Measurements from ENCODE around the gene GFRA1. TPM values are rescaled to one million over a fixed set of nuclear protein-coding genes. Genes with fewer than 3 reads are reported as not detected.

The GFRA1 gene
- polyA plus RNA-seq, 1 of the 3 experiments (the other 2 are of a cell fraction), result 1.6 TPM

DNA sequence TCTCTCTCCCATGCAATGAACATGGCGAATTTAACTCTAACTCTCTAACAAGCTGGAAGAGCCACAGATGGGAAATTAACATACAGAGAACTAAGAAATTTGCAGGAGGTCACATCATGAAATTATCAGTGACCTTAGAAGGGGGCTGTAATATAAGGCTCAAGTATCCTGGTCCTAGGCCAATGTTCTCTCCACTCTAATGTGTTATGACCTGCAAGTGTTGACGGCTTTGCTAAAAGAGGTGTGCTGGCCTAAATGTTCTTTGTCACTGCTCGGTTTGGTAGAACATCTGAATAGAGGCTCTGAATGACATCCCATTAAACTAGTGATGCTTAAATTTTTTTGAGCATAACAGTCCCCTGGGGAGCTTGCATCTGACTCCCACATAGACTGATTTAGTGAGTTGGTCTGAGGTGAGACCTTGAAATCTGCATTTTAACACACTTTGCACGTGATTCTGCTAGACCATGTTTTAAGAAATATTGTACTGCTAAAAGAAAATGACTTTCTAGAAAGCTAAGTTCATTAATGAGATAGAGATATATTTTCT, 129.3 kb downstream of the GFRA1 start:
- H3K79me2 ChIP-seq (ENCODE audit: insufficient read depth), result no peaks in the 10 kb centered on the region
- H3K9me3 ChIP-seq, result no peaks in the 10 kb centered on the region
- no peaks in the 10 kb centered on the region for H4K20me1 ChIP-seq (ENCODE audit: insufficient read depth)
- H3K9ac ChIP-seq, result no peak overlapping the region
- no peaks in the 10 kb centered on the region for H3K27me3 ChIP-seq (ENCODE audit: insufficient read depth)
- no peaks in the 10 kb centered on the region for H3K9me2 ChIP-seq
- TF ChIP-seq, protein P1, sequence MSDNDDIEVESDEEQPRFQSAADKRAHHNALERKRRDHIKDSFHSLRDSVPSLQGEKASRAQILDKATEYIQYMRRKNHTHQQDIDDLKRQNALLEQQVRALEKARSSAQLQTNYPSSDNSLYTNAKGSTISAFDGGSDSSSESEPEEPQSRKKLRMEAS (IDR thresholded peaks at IDR 0.05; ENCODE audit: low read depth), result no peak
- no peak for TF ChIP-seq RXRA (IDR thresholded peaks at IDR 0.05; ENCODE audit: borderline replicate concordance, low read depth)
- TF ChIP-seq, protein P2, sequence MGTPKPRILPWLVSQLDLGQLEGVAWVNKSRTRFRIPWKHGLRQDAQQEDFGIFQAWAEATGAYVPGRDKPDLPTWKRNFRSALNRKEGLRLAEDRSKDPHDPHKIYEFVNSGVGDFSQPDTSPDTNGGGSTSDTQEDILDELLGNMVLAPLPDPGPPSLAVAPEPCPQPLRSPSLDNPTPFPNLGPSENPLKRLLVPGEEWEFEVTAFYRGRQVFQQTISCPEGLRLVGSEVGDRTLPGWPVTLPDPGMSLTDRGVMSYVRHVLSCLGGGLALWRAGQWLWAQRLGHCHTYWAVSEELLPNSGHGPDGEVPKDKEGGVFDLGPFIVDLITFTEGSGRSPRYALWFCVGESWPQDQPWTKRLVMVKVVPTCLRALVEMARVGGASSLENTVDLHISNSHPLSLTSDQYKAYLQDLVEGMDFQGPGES (IDR thresholded peaks at IDR 0.05; ENCODE audit: low read depth, low read length), result no peak
- TF ChIP-seq EP300 (IDR thresholded peaks at IDR 0.05; ENCODE audit: borderline replicate concordance in 1 of 2, low read depth in 1 of 2, low read length in 1 of 2), result no peak
- TF ChIP-seq FOSL2 (IDR thresholded peaks at IDR 0.05; ENCODE audit: borderline replicate concordance, low read depth), result no peak
- no peak for TF ChIP-seq EZH2phosphoT487 (IDR thresholded peaks at IDR 0.05; ENCODE audit: borderline replicate concordance, low read depth)
- TF ChIP-seq RFX5 (IDR thresholded peaks at IDR 0.05; ENCODE audit: low read length), result no peak
- no peak for TF ChIP-seq GABPA (IDR thresholded peaks at IDR 0.05; ENCODE audit: low read depth)
- TF ChIP-seq MXI1 (IDR thresholded peaks at IDR 0.05; ENCODE audit: low read depth, low read length), result no peak
- TF ChIP-seq MEF2A (IDR thresholded peaks at IDR 0.05; ENCODE audit: borderline replicate concordance, low read depth), result no peak
- no peaks in the 10 kb centered on the region for H3K4me1 ChIP-seq (ENCODE audit: control insufficient read depth in 1 of 2, insufficient read depth in 2 of 2, low read depth in 1 of 2, low read length in 1 of 2)
- CTCF ChIA-PET, result no interaction called here
- POLR2A ChIA-PET, result no interaction called here
- H2AFZ ChIP-seq (ENCODE audit: low read depth), result no peak overlapping the region
- WGBS (ENCODE audit: low lambda C conversion rate), result 38% methylated on average over 4 of the region's 4 CpGs
- DNase-seq, result no peak
- no peaks in the 10 kb centered on the region for H3F3A ChIP-seq (replicated peaks; ENCODE audit: insufficient read depth)
- H3K36me3 ChIP-seq (replicated peaks in 1 of 2; ENCODE audit: control insufficient read depth in 1 of 2, insufficient read depth in 2 of 2, low read length in 1 of 2), result no peaks in the 10 kb centered on the region
- no peak overlapping the region for H3K4me2 ChIP-seq
- H3K27ac ChIP-seq (ENCODE audit: low read depth in 2 of 2, low read length in 1 of 2), result no peak overlapping the region
- no peak overlapping the region for H3K4me3 ChIP-seq (ENCODE audit: low read depth in 2 of 2, low read length in 1 of 2)

DNA sequence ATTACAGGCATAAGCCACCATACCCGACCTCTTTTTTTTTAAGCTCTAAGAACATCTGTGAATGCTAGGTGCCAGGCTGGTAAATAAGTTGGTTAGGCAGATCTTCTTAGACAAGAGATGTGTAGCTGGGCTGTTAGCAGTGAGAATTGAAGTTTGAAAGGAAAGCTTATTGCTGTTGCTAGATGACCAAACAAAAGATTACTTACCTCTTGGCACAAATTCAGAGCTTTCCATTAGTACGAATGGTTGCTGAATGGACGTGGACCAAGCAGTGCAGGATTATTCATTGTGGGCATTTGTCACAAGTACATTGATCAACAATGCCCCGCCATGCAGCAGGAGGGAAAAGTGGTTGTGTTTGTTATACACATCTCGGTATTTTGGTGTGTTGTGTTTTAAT, 131.2 kb downstream of the GFRA1 start:
- 29% methylated on average over 5 of the region's 5 CpGs for WGBS (ENCODE audit: low lambda C conversion rate)
- Histone ChIP-seq H3K27ac (ENCODE audit: low read depth in 2 of 2, low read length in 1 of 2) (no peak overlapping the region), H3K9me2 (no peaks in the 10 kb centered on the region), H3K9ac (no peak overlapping the region), H3K4me2 (no peak overlapping the region), H2AFZ (ENCODE audit: low read depth) (no peak overlapping the region), H3K27me3 (ENCODE audit: insufficient read depth) (no peaks in the 10 kb centered on the region), H3K4me1 (ENCODE audit: control insufficient read depth in 1 of 2, insufficient read depth in 2 of 2, low read depth in 1 of 2, low read length in 1 of 2) (no peaks in the 10 kb centered on the region), H3K36me3 (replicated peaks in 1 of 2; ENCODE audit: control insufficient read depth in 1 of 2, insufficient read depth in 2 of 2, low read length in 1 of 2) (no peaks in the 10 kb centered on the region), H3K9me3 (no peaks in the 10 kb centered on the region), H3K4me3 (ENCODE audit: low read depth in 2 of 2, low read length in 1 of 2) (no peak overlapping the region), H3F3A (replicated peaks; ENCODE audit: insufficient read depth) (no peaks in the 10 kb centered on the region), H3K79me2 (ENCODE audit: insufficient read depth) (no peaks in the 10 kb centered on the region), H4K20me1 (ENCODE audit: insufficient read depth) (no peaks in the 10 kb centered on the region)
- POLR2A ChIA-PET, result no interaction called here
- CTCF ChIA-PET, result interaction anchor here (0.8 kb wide), 1 partner anchor 696 kb away, joined by 3 read pairs; no protein-coding TSS in a partner anchor
- DNase-seq, result no peak
- TF ChIP-seq EZH2phosphoT487 (IDR thresholded peaks at IDR 0.05; ENCODE audit: borderline replicate concordance, low read depth) (no peak), ELF1 (IDR thresholded peaks at IDR 0.05) (no peak), RAD21 (IDR thresholded peaks at IDR 0.05; ENCODE audit: low read length) (no peak), FOXJ3 (CRISPR knock-in tag; IDR thresholded peaks at IDR 0.05) (no peak), MEF2A (IDR thresholded peaks at IDR 0.05; ENCODE audit: borderline replicate concordance, low read depth) (no peak), TEAD4 (IDR thresholded peaks at IDR 0.05; ENCODE audit: borderline replicate concordance, insufficient read depth) (no peak), FOXM1 (IDR thresholded peaks at IDR 0.05; ENCODE audit: low read depth) (no peak), CHD2 (IDR thresholded peaks at IDR 0.05; ENCODE audit: low read length, partially characterized antibody) (no peak), TAF1 (IDR thresholded peaks at IDR 0.05; ENCODE audit: borderline replicate concordance, low read depth, low read length) (no peak)
- TF ChIP-seq, protein P3, sequence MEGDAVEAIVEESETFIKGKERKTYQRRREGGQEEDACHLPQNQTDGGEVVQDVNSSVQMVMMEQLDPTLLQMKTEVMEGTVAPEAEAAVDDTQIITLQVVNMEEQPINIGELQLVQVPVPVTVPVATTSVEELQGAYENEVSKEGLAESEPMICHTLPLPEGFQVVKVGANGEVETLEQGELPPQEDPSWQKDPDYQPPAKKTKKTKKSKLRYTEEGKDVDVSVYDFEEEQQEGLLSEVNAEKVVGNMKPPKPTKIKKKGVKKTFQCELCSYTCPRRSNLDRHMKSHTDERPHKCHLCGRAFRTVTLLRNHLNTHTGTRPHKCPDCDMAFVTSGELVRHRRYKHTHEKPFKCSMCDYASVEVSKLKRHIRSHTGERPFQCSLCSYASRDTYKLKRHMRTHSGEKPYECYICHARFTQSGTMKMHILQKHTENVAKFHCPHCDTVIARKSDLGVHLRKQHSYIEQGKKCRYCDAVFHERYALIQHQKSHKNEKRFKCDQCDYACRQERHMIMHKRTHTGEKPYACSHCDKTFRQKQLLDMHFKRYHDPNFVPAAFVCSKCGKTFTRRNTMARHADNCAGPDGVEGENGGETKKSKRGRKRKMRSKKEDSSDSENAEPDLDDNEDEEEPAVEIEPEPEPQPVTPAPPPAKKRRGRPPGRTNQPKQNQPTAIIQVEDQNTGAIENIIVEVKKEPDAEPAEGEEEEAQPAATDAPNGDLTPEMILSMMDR (IDR thresholded peaks at IDR 0.05), result no peak
- TF ChIP-seq, protein P1 (IDR thresholded peaks at IDR 0.05; ENCODE audit: low read depth), result no peak
- TF ChIP-seq, protein P4, sequence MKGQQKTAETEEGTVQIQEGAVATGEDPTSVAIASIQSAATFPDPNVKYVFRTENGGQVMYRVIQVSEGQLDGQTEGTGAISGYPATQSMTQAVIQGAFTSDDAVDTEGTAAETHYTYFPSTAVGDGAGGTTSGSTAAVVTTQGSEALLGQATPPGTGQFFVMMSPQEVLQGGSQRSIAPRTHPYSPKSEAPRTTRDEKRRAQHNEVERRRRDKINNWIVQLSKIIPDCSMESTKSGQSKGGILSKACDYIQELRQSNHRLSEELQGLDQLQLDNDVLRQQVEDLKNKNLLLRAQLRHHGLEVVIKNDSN (IDR thresholded peaks at IDR 0.05; ENCODE audit: borderline replicate concordance, low read depth), result no peak
- TF ChIP-seq, protein P5, sequence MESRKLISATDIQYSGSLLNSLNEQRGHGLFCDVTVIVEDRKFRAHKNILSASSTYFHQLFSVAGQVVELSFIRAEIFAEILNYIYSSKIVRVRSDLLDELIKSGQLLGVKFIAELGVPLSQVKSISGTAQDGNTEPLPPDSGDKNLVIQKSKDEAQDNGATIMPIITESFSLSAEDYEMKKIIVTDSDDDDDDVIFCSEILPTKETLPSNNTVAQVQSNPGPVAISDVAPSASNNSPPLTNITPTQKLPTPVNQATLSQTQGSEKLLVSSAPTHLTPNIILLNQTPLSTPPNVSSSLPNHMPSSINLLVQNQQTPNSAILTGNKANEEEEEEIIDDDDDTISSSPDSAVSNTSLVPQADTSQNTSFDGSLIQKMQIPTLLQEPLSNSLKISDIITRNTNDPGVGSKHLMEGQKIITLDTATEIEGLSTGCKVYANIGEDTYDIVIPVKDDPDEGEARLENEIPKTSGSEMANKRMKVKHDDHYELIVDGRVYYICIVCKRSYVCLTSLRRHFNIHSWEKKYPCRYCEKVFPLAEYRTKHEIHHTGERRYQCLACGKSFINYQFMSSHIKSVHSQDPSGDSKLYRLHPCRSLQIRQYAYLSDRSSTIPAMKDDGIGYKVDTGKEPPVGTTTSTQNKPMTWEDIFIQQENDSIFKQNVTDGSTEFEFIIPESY (IDR thresholded peaks at IDR 0.05; ENCODE audit: borderline replicate concordance, low read depth), result no peak

Data from SK-N-SH (cell line).